Gastrocnemius medialis (tissue), 4 donors: ENCODE results near the gene SLC35F6.

Experiments
- POLR2A ChIP-seq, 2 donors: fragments of 450-650 bp; IDR thresholded peaks; one replicate each; pipeline ENCODE4 v1.6.1; 2017; ENCODE audit warnings: antibody characterized with exemption in 2 of 2, mild to moderate bottlenecking in 2 of 2, moderate library complexity in 2 of 2
- TF ChIP-seq, protein P1 (sequence below), 5 experiments: fragments of 450-650 bp in 3 of 5; fragments of 200-600 bp in 2 of 5; sonication (generic) in 2 of 5; IDR thresholded peaks in 4 of 5; conservative IDR thresholded peaks in 1 of 5; 1 replicate in 4 of 5; 2 replicates in 1 of 5; pipeline ENCODE4 v1.5.1; 2016 to 2019; ENCODE audit warnings: antibody characterized with exemption in 5 of 5, mild to moderate bottlenecking in 3 of 5, moderate library complexity in 3 of 5

DNA sequence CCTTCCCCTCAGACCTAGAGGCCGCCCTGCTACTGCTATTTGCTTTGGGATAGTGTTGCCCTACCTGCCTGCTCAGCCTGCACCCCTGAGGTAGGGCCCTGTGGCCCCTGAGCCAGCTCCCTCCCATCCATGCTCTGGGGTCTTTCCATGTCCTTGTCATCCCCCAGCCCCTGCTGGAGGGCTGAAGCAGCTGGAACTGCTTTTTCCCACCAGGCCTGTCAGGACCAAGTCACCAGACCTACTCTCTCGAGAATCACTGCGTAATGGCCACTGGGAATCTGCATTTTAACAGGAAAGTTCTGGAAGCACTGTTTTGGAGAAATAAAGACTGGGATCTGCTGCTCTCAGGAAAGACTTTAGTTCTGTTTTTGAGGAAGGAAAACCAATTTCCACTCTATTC, 20.2 kb upstream of the SLC35F6 start:
- TF ChIP-seq, protein P1, sequence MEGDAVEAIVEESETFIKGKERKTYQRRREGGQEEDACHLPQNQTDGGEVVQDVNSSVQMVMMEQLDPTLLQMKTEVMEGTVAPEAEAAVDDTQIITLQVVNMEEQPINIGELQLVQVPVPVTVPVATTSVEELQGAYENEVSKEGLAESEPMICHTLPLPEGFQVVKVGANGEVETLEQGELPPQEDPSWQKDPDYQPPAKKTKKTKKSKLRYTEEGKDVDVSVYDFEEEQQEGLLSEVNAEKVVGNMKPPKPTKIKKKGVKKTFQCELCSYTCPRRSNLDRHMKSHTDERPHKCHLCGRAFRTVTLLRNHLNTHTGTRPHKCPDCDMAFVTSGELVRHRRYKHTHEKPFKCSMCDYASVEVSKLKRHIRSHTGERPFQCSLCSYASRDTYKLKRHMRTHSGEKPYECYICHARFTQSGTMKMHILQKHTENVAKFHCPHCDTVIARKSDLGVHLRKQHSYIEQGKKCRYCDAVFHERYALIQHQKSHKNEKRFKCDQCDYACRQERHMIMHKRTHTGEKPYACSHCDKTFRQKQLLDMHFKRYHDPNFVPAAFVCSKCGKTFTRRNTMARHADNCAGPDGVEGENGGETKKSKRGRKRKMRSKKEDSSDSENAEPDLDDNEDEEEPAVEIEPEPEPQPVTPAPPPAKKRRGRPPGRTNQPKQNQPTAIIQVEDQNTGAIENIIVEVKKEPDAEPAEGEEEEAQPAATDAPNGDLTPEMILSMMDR (IDR thresholded peaks at IDR 0.05 in 4 of 5, conservative IDR thresholded peaks at IDR 0.05 in 1 of 5), result no peak
- no peak for TF ChIP-seq POLR2A (IDR thresholded peaks at IDR 0.05)
